Stimulated activated CD4-positive, alpha-beta T cell treated with anti-CD3 and anti-CD28 coated beads, Interleukin-15, amount 100 ng/mL, for 24 hours (primary cell): ENCODE results near the gene PXMP2.

Source experiments
- DNase-seq: peaks from one replicate; pipeline ENCODE4 v3.0.0-alpha.2; 2020

Gene PXMP2

DNA sequence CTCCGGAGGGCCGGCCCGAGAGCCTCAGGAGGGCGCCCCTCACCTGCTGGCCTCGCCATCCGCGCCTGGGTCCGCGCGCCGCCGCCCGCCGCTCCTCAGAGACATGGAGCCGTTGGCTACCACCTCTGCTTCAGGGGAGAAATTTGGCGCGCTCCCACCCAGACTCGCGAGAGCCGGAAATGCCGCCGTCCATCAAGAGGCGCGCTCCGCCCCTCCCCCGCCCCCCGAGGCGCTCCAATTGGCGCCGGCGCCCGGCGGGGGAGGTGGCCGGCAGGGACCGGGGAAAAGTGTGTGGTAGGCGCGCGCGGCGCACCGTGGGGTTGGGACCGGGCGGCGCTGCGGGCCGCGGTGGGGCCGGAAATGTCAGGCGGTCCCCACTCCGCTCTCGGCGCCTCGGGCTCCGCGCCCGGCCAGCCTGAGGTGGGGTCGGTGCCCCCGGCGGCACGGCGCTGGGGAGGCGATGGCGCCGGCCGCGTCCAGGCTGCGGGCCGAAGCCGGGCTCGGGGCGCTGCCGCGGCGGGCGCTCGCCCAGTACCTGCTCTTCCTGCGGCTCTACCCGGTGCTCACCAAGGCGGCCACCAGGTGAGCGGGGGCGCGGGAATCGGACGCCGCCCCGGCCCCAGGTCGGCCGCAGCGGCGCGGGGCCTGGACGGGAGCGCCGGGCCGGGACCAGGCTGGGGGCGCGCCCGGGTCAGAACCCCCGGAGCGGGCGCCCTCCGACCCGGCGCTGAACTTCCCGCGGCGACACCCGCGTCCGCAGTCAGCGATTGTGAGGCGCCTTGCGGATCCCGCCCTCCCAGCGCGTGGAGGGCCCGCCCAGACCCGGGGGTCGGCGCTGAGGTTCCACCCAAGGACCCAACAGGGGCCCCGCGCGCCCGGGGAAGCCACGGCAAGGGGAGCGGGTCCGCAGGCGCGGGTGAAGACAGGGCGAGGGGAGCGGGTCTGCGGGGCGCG, at the start of gene PXMP2, which contains the start of gene POLE:
Gene PXMP2, plus strand, starts transcription at position 377 of the 954 bp plus-strand sequence. Its CDS starts 84 bp downstream, at position 461.
Gene POLE, minus strand, starts transcription at position 132 of the 954 bp plus-strand sequence. Its CDS starts 27 bp downstream, at position 105.
- peak; percentile 98 for DNase-seq

DNA sequence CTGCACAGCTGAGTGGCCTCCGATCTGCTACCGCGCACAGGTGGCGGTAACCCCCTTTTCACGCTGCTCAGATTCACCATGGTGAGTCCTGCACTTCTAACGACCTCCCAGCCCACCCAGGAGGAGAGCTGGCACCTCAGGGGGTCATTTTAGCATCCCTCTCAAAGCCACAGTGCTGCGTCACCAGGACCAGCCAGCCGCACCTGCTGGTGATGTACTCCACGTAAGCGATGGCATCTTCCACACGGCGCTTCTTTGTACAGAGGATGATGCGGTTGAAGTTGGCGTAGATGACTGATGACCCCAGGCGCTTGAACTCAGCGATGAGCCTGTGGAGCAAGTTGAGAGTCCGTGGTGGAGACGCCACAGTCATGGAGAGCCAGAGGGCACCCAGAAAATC, 49.6 kb upstream of the PXMP2 start:
- DNase-seq, result no peak

GRCh38 chr12:132638541-132639408, 48.6 kb upstream of the PXMP2 start:
- peak; percentile 23 for DNase-seq

- DNase-seq, result no peak
Observed at GRCh38 chr12:132639956-132640520, 47.3 kb upstream of the PXMP2 start.

DNA sequence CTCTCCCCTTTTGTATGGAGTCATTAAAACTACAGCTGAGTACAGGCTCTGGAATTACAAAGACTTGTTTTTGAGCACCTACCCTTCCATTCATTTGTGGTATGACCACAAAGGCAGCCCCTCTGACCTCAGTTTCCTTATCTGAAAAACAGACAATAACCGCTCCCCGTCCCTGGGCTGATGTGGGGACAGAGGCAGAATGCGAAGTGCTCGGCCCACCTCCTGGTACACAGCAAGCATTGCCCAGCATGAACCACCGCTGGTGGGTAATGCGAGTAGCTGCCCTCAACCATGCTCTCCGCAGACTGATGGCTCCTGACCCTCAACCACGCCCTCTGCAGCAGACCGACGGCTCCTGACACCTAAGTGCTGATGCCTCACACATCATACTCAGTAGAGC, 46.5 kb upstream of the PXMP2 start:
- no peak for DNase-seq

GRCh38 chr12:132641811-132642650, 45.4 kb upstream of the PXMP2 start:
- DNase-seq, result no peak

DNA sequence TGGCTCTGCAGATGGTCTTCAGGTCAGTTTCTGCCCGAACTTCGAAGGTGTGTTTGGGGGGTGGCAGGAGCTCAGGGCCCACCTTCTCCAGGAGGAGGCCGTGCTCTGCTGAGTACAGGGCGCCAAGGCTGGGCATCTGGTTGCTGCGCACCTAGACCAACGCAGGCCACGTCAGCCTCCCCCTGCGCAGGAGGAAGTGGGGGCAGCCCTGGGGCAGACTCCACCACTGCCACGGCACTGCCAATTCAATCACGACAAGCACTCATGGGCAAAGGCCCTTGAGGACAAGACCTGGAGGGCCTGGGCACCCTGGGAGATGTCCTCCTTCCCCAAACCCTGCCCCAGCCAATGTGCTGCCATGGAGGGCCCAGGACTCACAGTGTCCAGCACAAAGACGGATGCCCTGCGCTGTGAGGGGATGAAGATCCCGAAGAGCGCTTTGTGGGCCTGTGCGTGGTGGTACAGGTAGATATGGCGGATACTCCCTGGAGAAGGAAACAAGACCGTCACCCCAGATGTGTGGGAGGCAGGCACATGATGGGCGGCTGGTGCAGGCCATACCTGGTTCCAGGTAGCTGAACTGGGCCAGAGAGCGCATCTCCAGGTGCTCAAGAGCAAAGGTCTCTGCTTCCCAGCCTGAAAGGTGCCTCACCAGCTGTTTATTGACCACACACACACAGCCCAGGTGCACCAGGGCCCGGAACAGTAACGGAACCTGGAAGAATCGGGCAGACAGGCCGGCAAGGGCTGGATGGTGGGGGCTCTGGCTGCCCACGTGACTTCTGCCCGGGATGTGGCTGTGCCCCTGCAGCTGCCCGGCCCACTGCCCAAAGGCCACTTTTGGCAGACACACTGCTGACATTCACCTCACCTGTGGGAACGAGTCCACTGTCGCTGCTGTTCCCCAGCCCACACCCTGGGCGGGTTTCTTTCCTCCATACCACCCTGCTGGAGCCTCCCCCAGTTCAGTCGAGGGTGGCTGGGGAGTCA, 44.2 kb upstream of the PXMP2 start:
- DNase-seq, result no peak

DNA sequence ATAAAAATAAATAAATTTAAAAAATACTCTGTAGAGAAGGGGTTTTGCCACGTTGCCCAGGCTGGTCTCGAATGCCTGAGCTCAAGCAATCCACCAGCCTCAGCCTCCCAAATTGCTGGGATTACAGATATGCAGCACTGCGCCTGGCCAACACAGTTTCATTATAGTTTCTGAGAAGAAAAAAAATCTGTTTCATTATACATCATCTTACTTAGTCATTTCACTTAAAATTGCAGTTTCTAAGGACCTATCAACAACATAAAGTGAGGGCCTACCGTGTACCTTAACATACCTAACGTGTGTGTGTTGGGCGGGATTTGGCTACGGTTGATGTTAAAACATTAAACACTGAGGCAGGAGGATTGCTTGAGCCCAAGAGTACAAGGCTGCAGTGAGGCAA, 40.5 kb upstream of the PXMP2 start:
- no peak for DNase-seq

- DNase-seq, result no peak
Observed at GRCh38 chr12:132647858-132648257, 39.5 kb upstream of the PXMP2 start.

DNA sequence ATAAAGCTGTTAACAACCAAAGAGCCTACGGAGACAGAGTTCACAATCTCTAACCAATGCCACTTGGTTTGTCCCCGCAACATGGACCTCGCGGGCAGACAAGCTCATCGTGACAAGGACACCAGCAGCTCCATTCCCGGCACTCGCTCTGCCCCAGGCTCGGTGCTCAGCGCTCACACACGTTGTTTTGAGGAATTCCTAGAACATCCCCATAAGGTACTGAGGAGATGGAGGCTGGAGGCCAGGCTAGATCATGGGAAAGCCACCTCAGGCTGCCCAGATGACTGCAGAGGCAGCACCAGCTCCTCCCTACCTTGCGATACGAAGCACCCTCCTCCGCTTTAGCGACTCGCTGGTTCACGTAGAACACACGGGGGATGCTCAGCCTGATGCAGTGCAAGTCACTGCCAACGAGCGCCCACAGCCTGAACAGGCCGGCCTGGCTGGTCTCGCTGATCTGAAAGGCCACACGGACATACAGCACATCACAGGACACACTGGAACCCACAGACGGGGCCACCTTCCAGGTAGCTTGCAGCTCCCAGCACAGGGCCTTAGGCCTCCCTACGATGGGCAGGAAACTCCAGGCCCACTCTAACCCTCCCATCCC, 38.7 kb upstream of the PXMP2 start:
- DNase-seq, result no peak

- DNase-seq, result no peak
Observed at GRCh38 chr12:132649226-132649945, 38.0 kb upstream of the PXMP2 start.

GRCh38 chr12:132651444-132652100, 35.8 kb upstream of the PXMP2 start:
- DNase-seq, result no peak

- DNase-seq, result no peak
Observed at GRCh38 chr12:132653567-132654290, 33.7 kb upstream of the PXMP2 start.

- DNase-seq, result no peak
Observed at GRCh38 chr12:132657004-132657727, 30.2 kb upstream of the PXMP2 start.

DNA sequence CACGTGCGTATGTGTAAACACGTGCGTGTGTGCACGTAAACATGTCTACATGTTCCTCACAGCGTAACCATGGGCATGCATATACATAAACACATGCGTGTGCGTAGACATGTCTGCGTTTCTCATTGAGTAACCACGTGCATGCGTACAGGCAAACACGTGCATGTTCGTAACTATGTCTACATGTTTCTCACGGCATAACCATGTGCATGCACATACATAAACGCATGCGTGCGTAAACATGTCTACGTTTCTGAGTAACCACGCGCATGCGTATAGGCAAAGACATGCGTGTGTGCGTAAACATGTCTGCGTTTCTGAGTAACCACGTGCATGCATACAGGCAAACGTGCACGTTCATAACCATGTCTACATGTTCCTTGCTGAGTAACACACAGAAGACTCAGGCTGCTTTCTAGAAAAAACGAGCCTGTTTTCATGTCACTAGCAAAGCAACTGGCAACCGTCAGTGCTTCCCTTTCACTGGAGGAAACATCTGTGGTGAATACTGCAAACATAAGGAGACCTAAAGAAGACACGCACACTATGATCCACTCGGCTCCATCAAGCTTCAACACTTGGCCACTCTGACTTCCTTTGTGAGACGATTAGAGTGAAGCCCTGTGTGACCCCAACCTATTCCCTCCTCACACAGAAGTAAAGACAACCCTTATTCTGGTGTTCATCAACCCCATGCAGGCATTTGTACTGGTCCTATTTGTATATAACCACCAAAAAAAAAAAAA, 29.1 kb upstream of the PXMP2 start:
- no peak for DNase-seq

GRCh38 chr12:132659146-132659545, 28.2 kb upstream of the PXMP2 start:
- DNase-seq, result no peak

DNA sequence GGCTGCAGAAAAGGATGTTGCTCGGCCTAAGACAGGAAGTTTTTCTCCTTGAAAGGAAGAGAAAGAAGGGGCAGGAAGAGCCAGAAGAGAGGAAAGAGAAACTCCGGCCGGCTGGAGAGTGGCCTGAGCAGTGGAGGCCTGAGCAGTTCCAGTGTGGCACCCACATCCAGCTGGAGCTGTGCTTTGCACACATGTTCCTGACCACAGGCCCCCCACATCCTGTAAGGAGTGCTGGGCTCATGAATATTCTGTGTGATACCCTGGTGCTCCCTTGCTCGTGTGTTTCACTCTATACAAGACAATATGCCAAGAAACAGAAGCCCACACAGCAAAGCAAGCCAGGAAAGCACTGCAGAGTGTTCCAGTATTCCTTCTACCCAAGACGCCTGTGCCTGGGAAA, 27.3 kb upstream of the PXMP2 start:
- DNase-seq, result no peak
